DMS79 treated with DMSO at 0.1 percent for 48 hours (cell line): Measurements from ENCODE around the gene BLVRA.
"Not testable (repeated sequence)": the region's sequence is repeated elsewhere in the genome, so short reads cannot be mapped to it uniquely, and the experiment has no call there.

ENCODE experiments used
- DNase-seq: peaks from one replicate; lab custom pipeline; 2025; lab: John Stamatoyannopoulos, UW

The BLVRA gene

DNA sequence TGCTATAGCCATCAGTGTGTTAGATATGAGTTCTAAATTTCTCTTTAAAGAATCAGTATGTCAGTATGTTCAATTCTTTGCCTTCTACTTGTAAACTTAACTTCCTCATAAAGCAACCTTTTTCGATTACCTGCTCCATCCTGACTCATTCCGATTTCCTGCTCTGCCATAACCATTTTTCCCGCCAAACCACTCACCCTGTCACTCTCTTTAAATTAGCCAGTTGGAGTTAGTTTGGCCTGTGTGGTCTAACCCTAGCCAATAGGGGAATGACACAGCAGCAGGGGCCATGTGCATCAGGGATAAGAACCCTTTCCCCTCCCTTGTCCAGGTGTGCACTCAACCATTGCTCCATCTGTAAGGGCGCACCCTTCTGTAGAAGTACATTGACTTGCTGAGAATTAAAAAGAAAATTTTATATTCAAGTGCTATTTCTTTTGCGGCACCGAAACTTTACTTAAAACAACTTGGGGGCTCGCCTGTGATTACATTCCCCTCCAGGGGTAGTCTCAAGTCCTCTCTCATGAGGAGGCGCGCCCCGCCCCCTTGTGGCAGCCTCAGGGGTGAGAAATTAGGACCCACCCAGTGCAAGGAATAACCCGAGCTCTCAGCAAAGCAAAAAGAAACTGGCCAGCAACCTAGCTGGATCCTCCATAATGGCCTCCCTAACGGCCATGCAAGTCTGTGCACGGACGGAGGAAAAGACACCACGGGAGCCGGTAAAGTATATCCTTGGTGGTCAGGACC, 51.9 kb downstream of the BLVRA start:
- not testable (repeated sequence) for DNase-seq

DNA sequence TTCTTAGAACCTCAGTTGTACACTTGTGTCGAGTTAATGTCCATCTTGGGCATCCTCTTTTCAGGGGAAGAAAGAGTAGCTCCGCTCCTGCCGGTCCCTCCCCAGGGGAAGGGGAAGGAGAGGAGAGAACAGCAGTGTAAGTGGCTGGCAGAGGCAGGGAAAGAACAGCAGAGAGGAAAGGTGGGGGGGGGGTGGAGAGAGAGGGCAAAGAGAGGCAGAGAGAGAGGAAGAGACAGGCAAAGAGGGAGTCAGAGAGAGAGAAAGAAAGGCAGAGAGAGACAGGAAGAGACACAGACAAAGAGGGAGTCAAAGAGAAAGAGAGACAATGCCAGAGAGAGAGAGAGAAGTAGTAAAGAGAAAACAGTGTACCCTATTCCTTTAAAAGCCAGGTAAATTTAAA, 56.9 kb downstream of the BLVRA start:
- no peak for DNase-seq

DNA sequence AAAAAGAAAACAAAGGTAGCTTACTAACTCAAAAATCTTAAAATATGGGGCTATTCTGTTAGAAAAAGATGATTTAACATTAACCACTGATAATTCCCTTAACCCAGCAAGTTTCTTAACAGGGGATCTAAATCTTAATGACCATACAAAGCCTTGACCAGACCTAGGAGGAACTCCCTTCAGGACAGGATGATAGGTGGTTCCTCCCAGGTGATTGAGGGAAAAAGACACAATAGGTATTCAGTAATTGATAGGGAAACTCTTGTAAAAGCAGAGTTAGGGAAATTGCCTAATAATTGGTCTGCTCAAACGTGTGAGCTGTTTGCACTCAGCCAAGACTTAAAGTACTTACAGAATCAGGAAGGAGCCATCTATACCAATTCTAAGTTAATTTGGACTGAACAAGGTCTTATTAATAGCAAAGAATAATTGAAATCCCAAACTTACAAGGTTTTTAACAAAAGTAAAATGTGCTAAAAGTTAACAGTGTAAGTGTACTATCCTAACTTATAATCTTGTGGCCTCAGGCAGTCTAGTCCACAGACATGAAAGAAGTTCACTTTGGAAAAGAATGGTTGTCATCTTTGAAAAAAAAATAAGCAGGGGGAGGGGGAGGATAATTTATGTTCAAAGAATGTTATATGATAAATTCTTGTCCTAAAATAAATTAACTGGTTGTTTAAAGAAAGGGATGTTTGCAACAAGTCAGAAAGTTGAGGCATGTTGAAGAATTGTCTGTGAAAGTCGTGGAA, 57.7 kb downstream of the BLVRA start:
- not testable (repeated sequence) for DNase-seq

DNA sequence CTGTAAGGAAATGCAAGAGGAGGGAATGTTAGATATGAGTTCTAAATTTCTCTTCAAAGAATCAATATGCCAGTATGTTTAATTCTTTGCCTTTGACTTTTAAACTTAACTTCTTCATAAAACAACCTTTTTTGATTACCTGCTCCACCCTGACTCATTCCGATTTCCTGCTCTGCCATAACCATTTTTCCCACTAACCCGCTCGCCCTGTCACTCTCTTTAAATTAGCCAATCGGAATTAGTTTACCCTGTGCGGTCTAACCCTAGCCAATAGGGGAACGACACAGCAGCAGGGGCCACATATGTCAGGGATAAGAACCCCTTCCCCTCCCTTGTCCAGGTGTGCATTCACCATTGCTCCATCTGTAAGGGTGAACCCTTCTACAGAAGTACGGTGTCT, 64.9 kb downstream of the BLVRA start:
- DNase-seq = not testable (repeated sequence)

DNA sequence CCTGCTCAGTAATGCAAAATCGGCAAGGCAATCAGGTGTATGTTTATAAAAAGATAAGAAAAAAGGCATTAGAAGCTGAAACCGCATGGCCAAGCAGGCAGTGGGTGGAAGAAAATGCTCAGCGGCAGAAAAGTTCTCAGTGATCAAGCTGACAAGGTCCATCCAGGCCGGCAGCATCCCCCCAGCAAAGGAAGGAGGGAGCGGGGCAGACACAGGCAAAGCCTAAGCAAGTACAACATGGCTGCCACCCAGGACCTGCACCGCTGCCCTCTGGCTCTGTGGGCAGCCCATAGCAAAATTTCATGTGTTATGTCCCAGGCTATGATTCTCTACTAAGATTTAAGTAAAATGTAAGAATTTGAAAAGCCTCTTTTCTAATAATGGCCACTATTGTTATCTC, 65.5 kb downstream of the BLVRA start:
- no peak for DNase-seq

DNA sequence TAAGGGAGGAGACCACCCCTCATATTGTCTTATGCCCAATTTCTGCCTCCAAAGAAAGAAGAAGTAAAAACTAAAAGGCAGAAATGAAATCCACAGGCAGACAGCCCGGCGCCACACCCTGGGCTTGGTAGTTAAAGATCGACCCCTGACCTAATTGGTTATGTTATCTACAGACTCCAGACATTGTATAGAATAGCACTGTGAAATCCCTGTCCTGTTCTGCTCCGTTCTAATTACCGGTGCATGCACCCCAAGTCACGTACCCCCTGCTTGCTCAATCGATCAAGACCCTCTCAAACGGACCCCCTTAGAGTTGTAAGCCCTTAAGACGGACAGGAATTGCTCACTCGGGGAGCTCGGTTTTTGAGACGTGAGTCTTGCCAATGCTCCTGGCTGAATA, 66.0 kb downstream of the BLVRA start:
- not testable (repeated sequence) for DNase-seq

DNA sequence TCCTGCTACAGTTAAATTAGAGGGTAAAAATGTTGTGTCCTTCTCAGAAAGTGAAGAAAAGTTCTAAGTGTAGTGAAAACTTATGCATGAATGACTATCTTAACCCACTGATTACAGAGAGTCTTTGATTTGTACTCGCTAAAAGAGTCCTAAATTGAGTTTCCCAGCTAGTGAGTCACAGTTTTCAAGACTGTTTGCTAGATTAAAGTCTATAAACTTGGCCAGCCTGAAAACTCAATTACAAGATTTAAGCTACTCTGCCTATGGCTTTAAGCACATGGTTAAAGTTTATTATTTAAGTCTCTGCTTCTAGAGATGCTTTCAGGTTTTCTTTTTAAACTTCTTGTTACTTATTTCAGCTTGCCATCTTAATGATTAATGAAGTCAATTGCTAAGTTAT, 66.5 kb downstream of the BLVRA start:
- DNase-seq = no peak

DNA sequence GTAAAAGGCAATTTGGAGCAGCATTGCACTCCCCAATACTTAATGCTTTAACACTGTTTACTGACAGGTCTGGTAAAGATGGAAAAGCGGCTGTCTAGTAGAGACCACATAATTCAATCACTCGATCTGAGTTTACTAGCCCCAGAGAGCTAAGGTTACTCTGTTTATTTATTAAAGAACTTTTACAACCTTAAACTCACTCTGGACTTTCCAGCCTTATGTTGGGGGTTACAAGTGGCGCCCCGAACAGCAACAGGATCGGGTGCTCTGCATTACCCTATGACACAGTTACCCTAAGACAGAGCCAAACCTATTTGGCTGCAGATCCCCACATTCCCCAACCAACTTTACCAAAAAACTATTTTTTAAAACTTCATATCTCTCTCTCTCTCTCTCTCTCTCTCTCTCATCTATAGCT, 66.9 kb downstream of the BLVRA start:
- DNase-seq = no peak

DNA sequence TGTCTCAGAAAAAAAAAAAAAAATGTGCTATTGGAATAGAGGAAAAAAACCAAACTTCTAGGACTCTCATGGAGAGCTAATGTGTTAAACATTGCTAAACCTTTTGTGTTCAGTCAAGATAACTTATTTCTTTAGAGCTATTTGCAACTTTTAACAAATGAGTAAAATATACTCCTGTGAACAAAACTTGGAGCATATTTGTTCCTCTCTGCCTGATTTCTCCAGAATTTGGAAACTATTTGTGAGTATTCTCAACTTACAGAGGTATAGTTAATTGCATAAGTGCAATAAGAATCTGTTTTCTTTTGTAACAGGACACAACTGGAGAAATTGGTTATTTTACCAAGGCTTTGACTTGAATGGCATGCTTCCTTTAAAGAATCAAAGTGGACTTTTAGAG, 72.4 kb downstream of the BLVRA start:
- not testable (repeated sequence) for DNase-seq

DNA sequence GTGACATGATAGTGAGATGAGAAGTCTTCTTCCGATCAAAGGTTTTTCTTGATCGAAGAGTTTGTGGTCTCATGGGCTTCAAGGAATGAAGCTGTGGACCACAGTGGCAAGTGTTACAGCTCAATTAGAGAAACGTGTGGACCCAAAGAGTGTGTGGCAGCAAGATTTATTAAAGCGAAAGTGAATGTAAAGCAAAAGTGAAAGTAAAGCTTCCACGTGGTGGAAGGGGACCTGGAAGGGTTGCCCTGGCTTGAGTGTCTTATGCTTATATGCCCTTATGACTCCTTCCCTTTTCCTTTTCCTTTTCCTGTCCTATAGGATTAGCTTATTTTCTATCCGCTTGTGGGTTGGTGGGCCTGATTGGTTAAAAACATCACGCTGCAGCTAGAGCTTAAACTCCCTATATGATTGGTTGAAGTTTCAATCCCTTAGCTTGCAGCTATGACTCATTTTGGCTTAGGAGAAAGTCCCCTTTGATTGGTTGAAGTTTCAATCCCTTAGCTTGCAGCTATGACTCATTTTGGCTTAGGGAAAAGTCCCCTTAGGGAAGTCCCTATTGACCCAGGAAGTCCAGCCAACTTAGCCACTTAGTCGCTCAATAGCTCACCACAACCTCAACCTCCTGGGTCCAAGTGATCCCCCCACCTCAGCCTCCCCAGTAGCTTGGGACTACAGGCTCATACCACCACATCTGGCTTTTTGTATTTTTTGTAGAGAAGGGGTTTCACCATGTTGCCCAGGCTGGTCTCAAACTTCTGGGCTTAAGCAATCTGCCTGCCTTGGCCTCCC, 76.2 kb downstream of the BLVRA start:
- peak; percentile 31 for DNase-seq

DNA sequence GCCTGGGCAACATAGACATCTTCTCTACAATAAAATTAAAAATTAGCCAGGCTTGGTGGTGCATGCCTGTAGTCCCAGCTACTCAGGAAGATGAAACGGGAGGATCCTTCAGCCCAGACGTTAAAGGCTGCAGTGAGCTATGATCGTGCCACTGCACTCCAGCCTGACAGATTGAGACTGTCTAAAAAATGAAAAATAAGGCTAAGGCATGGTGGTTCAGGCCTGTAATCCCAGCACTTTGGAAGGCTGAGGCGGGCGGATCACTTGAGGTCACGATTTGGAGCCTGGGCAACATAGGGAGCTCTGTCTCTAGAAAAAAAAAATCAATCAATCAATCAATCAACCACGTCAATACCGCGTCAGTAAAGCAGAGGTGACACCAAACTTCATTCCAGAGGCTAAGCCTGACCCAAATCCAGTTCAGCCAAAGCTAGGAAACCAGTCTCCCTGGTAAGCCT, 79.8 kb downstream of the BLVRA start:
- DNase-seq = no peak

DNA sequence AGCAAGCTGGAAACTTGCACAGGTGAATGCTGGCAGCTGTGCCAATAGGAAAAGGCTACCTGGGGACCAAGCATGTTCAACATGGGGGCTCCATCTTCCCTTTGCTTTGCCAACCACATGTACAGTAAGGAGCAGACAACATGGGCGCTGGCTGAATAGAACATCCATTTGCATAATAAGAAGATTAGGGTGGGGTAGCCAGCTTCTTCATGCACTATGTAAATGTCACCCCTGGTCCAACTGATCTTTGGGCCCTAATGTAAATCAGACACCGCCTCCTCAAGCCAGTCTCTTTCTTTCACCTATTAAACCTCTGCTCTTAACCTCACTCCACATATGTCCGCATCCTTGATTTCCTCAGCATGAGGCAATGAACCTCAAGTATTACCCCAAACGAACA, 84.8 kb downstream of the BLVRA start:
- DNase-seq = no peak

DNA sequence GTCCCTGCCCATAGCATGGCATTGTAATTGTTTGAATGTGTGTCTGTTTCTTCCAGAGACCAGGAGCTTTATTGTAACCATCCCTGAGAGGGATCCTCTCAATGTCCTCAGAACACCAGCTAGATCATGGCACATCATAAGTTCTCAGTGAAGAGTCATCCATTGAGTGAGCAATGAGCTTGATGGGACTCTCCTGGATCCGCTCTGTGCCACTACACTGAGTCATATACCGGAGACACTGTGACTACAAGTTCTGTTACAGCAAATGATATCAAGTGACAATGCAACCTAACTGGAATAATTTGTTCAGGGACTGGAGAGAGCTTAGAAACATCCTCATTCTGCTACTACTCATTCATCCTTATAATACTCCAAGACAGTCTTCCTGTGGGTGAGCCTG, 85.8 kb downstream of the BLVRA start:
- DNase-seq = no peak

DNA sequence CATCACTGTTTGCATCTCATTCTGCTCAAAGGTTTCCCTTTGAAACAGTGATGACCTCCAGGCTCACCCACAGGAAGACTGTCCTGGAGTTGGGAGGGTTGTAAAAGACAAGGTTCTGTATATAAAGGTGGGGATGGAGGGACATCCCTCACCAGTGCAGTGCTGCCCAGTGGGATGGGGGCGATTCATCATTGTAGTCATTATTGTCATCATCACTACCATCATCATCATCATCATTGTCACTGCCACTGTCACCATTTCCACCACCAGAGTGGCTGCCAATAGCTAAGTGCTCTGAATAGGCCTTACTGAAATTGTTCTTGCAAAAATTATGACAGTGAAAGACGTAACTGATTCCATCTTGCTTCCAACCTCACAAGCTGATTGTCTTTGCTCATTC, 86.2 kb downstream of the BLVRA start:
- DNase-seq = no peak

DNA sequence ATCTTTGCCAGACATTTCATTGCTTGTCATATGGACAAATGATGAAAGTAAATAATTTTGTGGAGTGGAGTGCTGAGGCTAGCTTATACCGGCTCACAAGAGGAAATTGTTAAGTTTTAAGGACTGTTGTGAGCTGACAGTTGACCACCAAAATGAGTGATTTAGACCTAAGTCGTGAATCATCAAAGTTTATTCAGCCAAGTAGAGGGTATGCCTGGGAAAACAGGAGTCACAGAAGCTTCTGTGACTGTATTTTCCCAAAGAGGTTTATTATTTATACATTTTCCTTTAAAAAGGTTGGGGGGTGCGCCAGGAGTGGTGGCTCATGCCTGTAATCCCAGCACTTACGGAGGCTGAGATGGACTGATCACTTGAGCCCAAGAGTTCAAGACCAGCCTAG, 89.0 kb downstream of the BLVRA start:
- DNase-seq = no peak

DNA sequence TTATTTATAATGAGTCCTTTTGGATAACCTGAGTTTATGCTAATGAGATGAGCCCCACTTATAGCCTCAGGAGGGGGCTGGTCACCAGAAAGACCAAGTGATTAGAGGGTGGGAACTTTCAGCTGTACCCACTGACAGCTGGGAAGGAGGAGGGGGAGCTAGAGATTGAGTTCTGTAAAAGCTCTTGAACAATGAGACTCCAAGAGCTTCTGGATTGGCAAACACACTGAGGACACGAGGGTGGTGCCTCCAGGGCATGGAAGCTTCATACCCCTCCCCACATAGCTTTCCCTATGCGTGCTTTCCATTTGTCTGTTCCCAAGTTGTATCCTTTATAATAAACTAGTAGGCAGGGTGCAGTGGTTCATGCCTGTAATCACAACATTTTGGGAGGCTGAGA, 90.6 kb downstream of the BLVRA start:
- DNase-seq = no peak

DNA sequence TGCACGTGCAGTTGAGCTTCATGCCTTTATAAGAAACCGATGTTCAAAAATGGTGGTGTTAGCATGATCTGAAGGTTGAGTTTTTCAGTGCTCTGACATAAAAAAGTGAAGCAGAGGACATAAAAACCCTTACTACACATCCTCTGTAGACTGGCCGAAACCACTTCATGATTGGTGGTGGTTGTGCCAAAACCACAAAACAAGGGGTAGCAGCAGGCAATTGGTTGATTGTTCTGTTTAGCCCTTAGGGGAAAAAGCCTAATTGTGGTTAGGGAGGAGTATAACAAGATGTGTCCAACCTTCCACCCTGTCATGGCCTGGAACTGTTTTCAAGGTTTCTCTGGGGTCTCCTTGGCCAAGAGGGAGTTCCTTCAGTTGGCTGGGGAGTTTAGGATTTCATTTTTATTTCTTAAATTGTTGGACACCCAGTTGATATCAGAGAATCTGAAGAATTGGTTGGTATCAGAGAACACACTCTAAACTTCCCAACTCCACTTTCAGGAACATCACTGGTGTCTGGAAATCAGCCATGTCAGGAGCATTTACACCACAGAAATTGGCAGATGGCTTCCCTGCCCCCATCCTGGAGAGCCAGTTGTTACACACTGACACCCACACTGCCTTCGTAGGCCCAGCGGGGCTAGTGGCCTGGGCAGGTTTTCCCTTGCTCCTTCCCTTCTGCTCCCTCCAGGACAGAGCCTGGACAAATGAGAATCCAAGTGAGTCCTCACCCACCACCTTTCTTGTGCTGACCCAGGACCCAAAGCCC, 92.1 kb downstream of the BLVRA start:
- peak; percentile 44 for DNase-seq

DNA sequence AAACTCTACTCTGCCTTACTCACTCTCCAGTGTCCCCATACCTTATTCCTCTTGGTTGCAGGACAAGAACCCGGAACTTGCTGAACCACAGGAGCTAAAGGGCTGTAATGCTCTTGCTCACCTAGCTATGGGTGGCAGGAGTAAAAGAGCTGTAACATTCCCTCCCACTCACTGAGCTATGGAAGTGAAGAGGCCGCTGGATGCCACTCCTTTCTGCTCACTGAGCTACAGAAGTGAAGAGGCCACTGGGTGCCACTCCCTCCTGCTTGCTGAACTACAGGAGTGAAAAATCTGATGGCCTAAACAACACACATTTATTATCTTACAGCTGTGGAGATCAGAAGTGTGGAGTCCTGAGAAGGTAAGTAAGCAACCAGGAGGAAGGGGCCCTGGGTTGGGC, 93.3 kb downstream of the BLVRA start:
- no peak for DNase-seq

DNA sequence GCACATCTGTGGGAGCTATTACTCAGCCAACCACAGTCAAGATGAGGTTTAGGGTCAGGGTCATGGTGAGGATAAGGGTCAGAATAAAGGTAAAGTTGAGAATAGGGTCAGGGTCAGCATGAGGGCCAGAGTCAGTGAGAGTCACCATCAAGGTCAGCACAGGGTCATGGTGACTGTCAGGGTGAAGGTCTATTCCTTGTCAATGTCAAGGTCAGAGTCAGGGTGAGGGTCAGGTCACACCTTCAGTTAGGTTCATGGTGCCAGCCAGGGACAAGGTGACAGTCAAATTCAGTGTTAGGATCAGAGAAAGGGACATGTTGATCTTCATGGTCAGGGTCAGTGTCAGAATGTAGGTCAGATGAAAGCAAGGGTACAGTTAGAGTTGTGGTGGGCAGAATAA, 96.7 kb downstream of the BLVRA start:
- DNase-seq = no peak

DNA sequence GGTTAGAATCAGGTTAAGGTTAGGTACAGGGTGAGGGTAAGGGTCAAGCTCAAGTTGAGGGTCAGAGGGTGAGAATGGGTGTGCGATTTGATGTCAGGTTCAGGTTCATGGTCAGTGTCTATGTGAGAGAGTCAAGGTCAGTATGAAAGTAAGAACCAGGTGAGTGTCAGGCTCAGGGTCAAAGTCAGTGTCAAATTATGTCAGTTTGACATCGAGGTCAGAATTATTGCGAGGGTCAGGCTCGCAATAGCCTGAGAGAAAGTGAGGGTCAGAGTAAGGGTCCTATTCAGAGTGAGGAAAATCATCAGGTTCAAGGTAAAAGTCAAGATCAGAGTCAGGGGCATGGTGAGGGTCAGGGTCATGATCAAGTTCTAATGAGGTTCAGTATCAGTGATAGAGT, 97.8 kb downstream of the BLVRA start:
- DNase-seq = no peak
